ENCODE data around the gene JMJD8.

JMJD8 gene

GRCh38 chr16:667780-668518, 16.2 kb downstream of the JMJD8 start, which contains the start of gene RHOT2 (continued):
- TF ChIP-seq ZBTB26 (tag by site-specific recombination; optimal IDR thresholded peaks at IDR 0.05) (peak; percentile 78), KLF8 (tag by site-specific recombination; IDR thresholded peaks at IDR 0.05) (peak; percentile 36; the same call in 1 of the 2 replicates), ZNF692 (tag by site-specific recombination; IDR thresholded peaks at IDR 0.05) (peak; percentile 42; the same call in 1 of the 2 replicates), ZNF785 (tag by site-specific recombination; IDR thresholded peaks at IDR 0.05) (no peak), ZNF792 (tag by site-specific recombination; IDR thresholded peaks at IDR 0.05) (no peak), ZBTB7A (tag by site-specific recombination; IDR thresholded peaks at IDR 0.05; ENCODE audit: low read depth) (peak; percentile 95), KLF9 (tag by site-specific recombination; IDR thresholded peaks at IDR 0.05; ENCODE audit: low read depth) (peak; percentile 37; the same call in 1 of the 2 replicates), ZNF302 (tag by site-specific recombination; IDR thresholded peaks at IDR 0.05; ENCODE audit: low read depth) (no peak), INSM2 (tag by site-specific recombination; IDR thresholded peaks at IDR 0.05) (no peak), KLF1 (tag by site-specific recombination; IDR thresholded peaks at IDR 0.05) (0 out of 2 replicates have a peak, but pooled peaks have one; percentile 14), ZNF548 (tag by site-specific recombination; IDR thresholded peaks at IDR 0.05) (no peak), ZNF404 (tag by site-specific recombination; IDR thresholded peaks at IDR 0.05) (no peak), ZNF398 (tag by site-specific recombination; IDR thresholded peaks at IDR 0.05) (0 out of 2 replicates have a peak, but pooled peaks have one; percentile 6), ZNF670 (tag by site-specific recombination; IDR thresholded peaks at IDR 0.05; ENCODE audit: low read depth) (no peak), PRDM2 (tag by site-specific recombination; IDR thresholded peaks at IDR 0.05; ENCODE audit: borderline replicate concordance) (no peak), ZNF791 (tag by site-specific recombination; IDR thresholded peaks at IDR 0.05) (no peak)

Data from HEK293 (cell line).